GM21423 (cell line): ENCODE results near the gene PIP4P1.
A peak's percentile ranks its signal among the peaks of the same experiment; 100 is the strongest.
"Not testable (repeated sequence)": the region's sequence is repeated elsewhere in the genome, so short reads cannot be mapped to it uniquely, and the experiment has no call there.

ENCODE experiments used
- ATAC-seq: cut with Tn5 transposase; IDR thresholded peaks from one replicate; pipeline ENCODE4 v1.9.1; 2021; ENCODE audit warnings: mild to moderate bottlenecking, moderate library complexity; ENCODE audit not compliant: unreplicated experiment

Gene PIP4P1

DNA sequence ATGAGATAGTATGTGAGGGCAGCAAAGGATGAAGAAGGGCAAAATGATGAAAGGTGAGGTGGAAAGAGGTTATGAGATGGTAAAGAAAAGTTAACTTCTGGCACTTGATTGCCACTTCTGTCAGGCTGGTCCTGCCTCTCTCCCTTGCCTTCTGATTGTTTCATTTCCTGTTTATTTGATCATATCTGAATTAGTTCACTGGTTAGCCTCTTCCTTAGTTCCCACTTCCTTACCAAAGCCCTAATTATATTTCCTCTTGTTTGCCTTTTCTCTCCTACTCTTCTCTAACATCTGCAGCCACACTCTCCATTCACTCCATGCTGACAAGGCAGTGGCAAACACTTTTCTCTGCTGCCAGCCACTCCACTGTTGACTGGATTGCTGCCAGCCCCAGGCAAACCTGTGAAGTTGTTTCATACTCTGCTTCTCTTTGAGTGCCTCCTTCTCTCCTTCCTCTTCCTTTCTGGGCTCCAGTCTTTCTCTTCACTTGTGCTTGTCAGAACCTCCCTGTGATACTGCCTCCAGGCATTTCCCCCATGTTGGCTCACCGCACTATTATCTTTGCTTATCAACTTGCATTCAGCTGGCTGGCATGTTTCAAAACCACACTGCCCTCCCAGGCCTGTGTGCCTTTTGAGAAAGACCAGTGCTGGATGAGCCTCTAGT lies 16.1 kb upstream of the PIP4P1 start:
- ATAC-seq = no peak

GRCh38 chr14:20476776-20477175 lies 15.5 kb upstream of the PIP4P1 start:
- no peak for ATAC-seq

DNA sequence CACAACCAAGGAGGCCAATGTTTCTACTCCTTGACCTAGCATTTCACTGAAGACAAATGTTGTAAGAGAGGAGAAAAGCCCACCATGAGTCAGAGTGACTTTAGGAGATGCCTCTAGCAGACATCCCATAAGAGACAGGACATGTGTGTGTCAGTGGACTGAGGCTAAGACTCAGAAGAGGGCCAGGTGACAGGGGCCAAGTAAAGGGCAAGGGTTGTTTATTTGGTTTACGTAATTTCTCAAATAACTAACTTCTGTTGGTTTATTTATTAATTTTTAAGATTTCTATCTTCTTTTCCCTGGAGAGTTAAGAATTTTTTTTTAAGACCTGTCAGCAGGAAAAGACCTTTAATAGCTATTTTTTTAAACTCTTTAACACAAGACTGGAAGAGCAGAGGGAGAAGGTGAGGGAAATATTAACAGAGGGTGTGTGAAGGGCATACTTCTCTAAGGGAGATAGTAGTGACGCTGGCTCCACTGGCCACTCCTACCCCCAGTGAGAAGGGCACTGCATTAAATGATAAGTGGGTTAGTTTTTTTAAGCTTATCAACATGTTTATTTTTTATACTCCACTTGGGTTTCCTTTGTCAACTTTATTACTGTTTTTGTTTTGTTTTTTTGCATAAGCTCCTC lies 11.4 kb upstream of the PIP4P1 start:
- no peak for ATAC-seq

GRCh38 chr14:20470603-20470901 lies 9.3 kb upstream of the PIP4P1 start:
- ATAC-seq = no peak

- peak; percentile 31 for ATAC-seq
Observed at GRCh38 chr14:20469890-20470602, 8.8 kb upstream of the PIP4P1 start.

GRCh38 chr14:20469242-20469889 lies 8.1 kb upstream of the PIP4P1 start, which contains the start of gene PNP:
Gene PNP (plus strand): TSS chr14:20469406. CDS start chr14:20469525, 119 bp downstream.
- peak; percentile 93 for ATAC-seq

DNA sequence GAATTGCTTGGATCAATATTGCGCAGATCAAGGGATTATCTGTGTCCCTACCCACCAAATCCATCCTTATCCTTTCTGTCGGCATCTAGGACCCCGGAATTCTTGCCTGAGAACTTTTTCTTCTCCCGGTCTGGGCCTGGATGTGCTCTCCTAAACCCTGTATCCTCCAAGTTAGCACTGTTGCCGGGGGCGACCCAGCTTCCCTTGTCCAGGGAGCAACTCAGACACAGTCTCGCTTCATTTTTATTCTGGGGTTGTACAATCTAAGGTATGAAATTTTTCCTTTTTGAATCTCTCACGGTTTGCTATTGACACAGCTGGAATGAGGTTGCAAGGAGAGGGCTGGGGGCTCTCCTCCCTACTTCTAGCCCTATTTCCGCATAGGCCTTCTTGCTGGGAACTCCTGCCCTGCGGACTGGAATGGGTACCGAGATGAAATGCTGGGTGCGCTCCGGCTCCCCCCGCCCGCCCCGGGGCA lies 7.6 kb upstream of the PIP4P1 start:
- ATAC-seq = no peak

DNA sequence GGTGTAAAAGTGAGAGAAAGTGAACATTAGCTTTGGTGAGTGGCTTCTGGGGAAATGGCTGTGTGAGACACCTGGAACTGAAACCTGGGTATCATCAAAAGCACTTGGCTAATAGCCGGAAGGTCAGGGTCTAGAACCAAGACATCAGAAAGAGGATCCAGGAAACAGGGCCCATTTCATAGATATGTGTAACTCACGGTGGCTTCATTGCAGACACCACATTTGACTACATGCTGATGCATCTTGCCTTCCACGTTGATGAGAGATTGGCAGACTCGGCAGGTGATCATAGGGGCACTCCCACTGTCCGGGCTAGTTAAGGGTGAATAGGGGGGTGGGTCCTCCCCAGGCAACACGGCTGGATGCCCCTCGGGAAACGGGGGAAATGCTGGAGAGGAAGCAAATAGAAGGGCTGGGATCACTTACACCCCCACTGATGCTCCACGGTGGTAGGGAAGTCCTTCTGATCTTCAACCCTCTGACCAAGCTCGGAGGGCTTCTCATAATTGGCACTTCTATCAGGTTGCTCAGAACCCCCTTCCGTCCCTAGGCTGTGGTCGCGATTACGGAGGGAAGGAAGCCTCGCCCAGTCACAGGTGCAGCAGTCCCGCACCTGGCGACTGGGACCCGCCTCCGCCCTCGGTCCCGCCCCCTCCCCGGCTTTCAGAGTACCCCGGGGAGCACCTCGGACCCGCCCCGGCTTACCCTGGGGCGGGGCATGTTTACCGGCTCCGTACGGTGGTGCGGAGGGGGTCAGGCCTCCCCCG lies 593 bp downstream of the PIP4P1 start:
- ATAC-seq = peak; percentile 9

DNA sequence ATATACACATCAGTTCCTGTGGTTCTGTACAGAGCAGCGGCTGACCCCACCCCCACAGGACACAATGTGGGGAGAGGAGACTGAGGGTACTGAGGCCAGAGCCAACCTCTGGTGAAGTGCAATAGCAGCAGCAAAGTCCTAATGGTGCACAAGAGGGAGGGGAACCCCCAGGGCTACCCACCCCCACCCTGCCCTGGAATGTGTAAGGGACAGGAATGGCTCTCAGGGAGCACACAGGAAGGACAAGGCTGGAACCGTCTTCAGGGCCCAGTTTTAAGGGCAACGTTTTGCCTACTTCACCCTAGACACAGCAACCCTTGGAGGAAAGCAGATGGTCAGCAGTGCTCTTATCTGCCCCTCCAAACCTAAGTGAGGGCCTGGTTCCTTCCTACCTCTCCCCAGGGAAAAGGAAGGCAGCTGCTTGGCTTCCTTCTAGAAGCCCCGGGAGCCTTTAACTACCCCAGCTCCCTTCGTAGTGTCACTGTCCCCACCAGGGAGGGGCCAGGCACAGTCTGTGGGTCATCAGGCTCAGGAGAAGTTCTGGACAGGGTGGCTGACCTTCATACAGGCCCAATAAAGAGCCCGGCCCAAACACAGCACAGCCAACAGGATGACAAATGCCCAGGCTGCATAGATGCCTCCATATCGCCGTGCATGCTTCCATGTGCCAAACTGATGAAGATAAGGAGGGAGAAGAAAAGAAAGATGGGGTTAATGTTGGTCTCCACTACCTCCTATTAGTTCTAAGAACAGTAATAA lies 3.0 kb downstream of the PIP4P1 start:
- ATAC-seq = no peak

DNA sequence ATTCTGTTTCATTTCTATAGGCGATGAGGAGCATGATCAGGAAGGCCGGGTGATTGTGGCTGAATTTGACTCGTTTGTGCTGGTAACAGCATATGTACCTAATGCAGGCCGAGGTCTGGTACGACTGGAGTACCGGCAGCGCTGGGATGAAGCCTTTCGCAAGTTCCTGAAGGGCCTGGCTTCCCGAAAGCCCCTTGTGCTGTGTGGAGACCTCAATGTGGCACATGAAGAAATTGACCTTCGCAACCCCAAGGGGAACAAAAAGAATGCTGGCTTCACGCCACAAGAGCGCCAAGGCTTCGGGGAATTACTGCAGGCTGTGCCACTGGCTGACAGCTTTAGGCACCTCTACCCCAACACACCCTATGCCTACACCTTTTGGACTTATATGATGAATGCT lies 4.3 kb downstream of the PIP4P1 start:
- no peak for ATAC-seq

DNA sequence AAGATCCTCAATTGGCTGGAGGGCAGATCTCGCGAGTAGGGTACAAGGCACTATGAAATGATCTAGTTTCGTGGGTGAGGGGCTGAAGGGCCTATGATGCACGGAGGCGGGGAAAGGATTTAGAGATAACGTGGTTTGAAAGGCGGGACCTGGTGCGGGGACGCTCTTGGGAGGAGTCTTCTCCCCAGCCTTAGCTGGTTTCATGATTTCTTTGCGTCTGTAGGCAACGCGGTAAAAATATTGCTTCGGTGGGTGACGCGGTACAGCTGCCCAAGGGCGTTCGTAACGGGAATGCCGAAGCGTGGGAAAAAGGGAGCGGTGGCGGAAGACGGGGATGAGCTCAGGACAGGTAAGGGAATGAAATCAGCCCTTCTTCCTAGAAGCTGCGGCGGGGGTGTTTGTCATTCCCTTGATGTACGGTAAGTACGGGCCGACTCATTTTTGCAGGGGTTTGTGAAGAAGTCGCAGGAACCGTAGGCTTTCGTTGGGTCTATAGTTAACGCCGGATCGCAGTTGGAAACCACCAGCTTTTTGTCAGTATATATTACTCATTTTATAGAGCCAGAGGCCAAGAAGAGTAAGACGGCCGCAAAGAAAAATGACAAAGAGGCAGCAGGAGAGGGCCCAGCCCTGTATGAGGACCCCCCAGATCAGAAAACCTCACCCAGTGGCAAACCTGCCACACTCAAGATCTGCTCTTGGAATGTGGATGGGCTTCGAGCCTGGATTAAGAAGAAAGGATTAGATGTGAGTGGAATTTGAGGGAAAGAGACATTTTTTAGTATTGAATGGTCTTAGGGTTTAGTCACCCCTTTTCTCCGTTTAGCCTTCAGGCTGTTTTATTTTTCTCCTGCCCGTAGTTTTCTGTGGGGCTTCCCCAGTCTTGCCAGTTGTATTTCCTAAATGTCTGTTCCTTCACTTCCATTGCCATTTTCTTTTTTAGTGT lies 5.6 kb downstream of the PIP4P1 start:
- peak; percentile 36 for ATAC-seq

- ATAC-seq = peak; percentile 83
Observed at GRCh38 chr14:20454516-20455354, 6.5 kb downstream of the PIP4P1 start, which contains the start of the genes APEX1 and OSGEP. Gene APEX1 (plus strand): TSS chr14:20455226. CDS start chr14:20455646, 420 bp downstream. Gene OSGEP (minus strand): TSS chr14:20454812. CDS start chr14:20454683, 129 bp downstream.

GRCh38 chr14:20452831-20453230 lies 8.4 kb downstream of the PIP4P1 start:
- ATAC-seq = not testable (repeated sequence)

GRCh38 chr14:20446889-20447288 lies 14.3 kb downstream of the PIP4P1 start:
- ATAC-seq = no peak

DNA sequence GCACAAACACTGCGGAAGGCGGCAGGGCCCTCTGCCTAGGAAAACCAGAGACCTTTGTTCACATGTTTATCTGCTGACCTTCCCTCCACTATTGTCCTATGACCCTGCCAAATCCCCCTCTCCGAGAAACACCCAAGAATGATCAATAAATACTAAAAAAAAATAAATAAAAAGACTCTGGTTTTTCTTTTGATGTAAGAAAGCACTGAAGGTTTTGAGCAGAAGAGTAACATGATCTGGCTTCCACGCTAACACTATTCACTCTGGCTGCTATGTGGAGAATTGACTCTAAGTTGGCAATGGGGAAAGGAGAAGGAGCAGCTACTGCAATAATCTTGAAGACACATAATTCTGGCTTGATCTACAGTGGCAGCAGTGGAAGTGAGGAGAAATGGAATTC lies 17.6 kb downstream of the PIP4P1 start:
- not testable (repeated sequence) for ATAC-seq

DNA sequence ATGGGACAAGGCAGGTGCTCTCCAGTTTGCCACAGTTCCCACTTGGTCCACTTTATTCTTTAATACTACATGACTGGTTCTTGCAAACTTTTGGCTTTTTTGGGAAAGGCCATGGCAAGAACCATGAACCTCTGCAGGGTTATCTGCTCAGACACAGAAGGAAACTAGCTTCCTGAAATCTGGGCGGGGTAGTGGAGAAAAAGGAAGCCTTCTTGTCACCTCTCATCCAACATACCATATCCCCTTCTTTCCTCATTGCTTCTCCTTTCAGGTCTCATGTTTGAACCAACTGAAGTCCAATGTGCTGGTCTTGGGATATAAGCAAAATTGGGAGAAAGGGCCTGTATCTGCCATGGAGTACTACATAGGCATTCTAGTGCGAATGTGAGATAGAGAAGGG lies 19.8 kb downstream of the PIP4P1 start:
- no peak for ATAC-seq

DNA sequence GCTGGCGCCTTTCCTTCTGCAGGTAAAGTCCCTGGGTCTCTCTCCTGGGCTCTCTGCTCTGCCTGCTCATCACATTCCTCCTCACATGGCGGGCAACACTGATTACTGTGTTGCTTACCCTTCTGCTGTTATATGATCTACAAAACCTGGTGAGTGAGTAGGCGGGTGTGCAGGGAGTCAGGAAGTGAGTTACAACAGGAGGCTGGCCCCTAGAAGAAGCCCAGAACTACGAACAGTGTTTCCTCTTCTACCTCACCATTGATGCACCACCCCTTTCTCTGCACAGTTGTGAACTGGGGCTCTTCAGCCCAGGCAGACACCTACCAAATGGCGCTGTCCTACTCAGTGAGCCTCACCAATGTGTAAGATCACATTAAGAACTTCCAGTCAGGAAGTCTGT lies 20.4 kb downstream of the PIP4P1 start:
- no peak for ATAC-seq

GRCh38 chr14:20440465-20440864 lies 20.8 kb downstream of the PIP4P1 start:
- ATAC-seq = no peak
